ENCODE data around the gene KYNU. TPM values are rescaled to one million over a fixed set of nuclear protein-coding genes. Genes with fewer than 3 reads are reported as not detected.

KYNU gene
- total RNA-seq, 1 donor from 2014 or later = 0.53 TPM

- DNase-seq (ENCODE audit: extremely low spot score, unreplicated experiment) = no peak
- H3K9me3 Mint-ChIP-seq = no peaks in the 10 kb centered on the region
- peaks cover 14% of the 10 kb centered on the region for H3K4me1 Mint-ChIP-seq (ENCODE audit: unreplicated experiment)
- no peaks in the 10 kb centered on the region for H3K27me3 Mint-ChIP-seq
- no peaks in the 10 kb centered on the region for H3K36me3 Mint-ChIP-seq
- H3K4me3 Mint-ChIP-seq = peak overlapping the region; percentile 15
- H3K27ac Mint-ChIP-seq = peak overlapping the region; percentile 90
- TF ChIP-seq CTCF (conservative IDR thresholded peaks at IDR 0.05) = no peak
Observed at GRCh38 chr2:142973822-142974207, 96.4 kb downstream of the KYNU start.

- no peaks in the 10 kb centered on the region for H3K9me3 Mint-ChIP-seq
- peak overlapping the region; percentile 90 for H3K27ac Mint-ChIP-seq
- H3K27me3 Mint-ChIP-seq = no peaks in the 10 kb centered on the region
- peaks cover 14% of the 10 kb centered on the region for H3K4me1 Mint-ChIP-seq (ENCODE audit: unreplicated experiment)
- peak overlapping the region; percentile 15 for H3K4me3 Mint-ChIP-seq
- no peak for TF ChIP-seq CTCF (conservative IDR thresholded peaks at IDR 0.05)
- no peak for DNase-seq (ENCODE audit: extremely low spot score, unreplicated experiment)
- H3K36me3 Mint-ChIP-seq = no peaks in the 10 kb centered on the region
Observed at GRCh38 chr2:142974288-142975024, 97.0 kb downstream of the KYNU start.

GRCh38 chr2:142975239-142975638 lies 97.8 kb downstream of the KYNU start:
- no peaks in the 10 kb centered on the region for H3K36me3 Mint-ChIP-seq
- H3K9me3 Mint-ChIP-seq = no peaks in the 10 kb centered on the region
- no peak overlapping the region for H3K27ac Mint-ChIP-seq
- H3K4me1 Mint-ChIP-seq (ENCODE audit: unreplicated experiment) = peaks cover 18% of the 10 kb centered on the region
- no peak overlapping the region for H3K4me3 Mint-ChIP-seq
- DNase-seq (ENCODE audit: extremely low spot score, unreplicated experiment) = no peak
- no peaks in the 10 kb centered on the region for H3K27me3 Mint-ChIP-seq
- no peak for TF ChIP-seq CTCF (conservative IDR thresholded peaks at IDR 0.05)

- no peak for DNase-seq (ENCODE audit: extremely low spot score, unreplicated experiment)
- H3K36me3 Mint-ChIP-seq = no peaks in the 10 kb centered on the region
- peak overlapping the region; percentile 38 for H3K27ac Mint-ChIP-seq
- no peak overlapping the region for H3K4me3 Mint-ChIP-seq
- no peaks in the 10 kb centered on the region for H3K9me3 Mint-ChIP-seq
- peaks cover 4% of the 10 kb centered on the region for H3K27me3 Mint-ChIP-seq
- peaks cover 9% of the 10 kb centered on the region for H3K4me1 Mint-ChIP-seq (ENCODE audit: unreplicated experiment)
- TF ChIP-seq CTCF (conservative IDR thresholded peaks at IDR 0.05) = peak; percentile 82
Observed at GRCh38 chr2:142980246-142981068, 103.0 kb downstream of the KYNU start.

- Mint-ChIP-seq H3K27me3 (peaks cover 4% of the 10 kb centered on the region), H3K27ac (no peak overlapping the region), H3K4me1 (ENCODE audit: unreplicated experiment) (peaks cover 9% of the 10 kb centered on the region), H3K9me3 (no peaks in the 10 kb centered on the region), H3K4me3 (no peak overlapping the region), H3K36me3 (no peaks in the 10 kb centered on the region)
- peak; percentile 37 for TF ChIP-seq CTCF (conservative IDR thresholded peaks at IDR 0.05)
- DNase-seq (ENCODE audit: extremely low spot score, unreplicated experiment) = no peak
Observed at GRCh38 chr2:142981069-142981378, 103.6 kb downstream of the KYNU start.
